GM23338 (cell line): ENCODE data around the gene MICB. TPM values are rescaled to one million over a fixed set of nuclear protein-coding genes. Genes with fewer than 3 reads are reported as not detected.

Experiments used
- ATAC-seq: fragments of 200-7000 bp; cut with Tn5 transposase; 3 replicates; pipeline ENCODE4 v1.9.1; 2020
- DNase-seq: peaks from one replicate; pipeline ENCODE4 v3.0.0-alpha.2; 2015; ENCODE audit warnings: low spot score
- H2AFZ ChIP-seq: fragments of 200-600 bp; sonication (generic); 2 replicates; pipeline ENCODE4 v1.8.0; 2016; ENCODE audit warnings: antibody characterized with exemption, mild to moderate bottlenecking, moderate library complexity
- H3F3A ChIP-seq: fragments of 200-600 bp; sonication (generic); replicated peaks from 2 replicates; pipeline ENCODE4 v1.8.0; 2017; ENCODE audit warnings: antibody characterized with exemption, mixed run types, low read depth
- H3K27ac ChIP-seq: fragments of 200-600 bp; sonication (generic); 2 replicates; pipeline ENCODE4 v1.6.1; 2016; ENCODE audit warnings: low read depth
- H3K27me3 ChIP-seq: fragments of 200-600 bp; sonication (generic); 2 replicates; pipeline ENCODE4 v1.8.0; 2016; ENCODE audit warnings: mild to moderate bottlenecking, mixed run types, moderate library complexity; ENCODE audit not compliant: insufficient read depth
- H3K36me3 ChIP-seq: fragments of 200-600 bp; sonication (generic); 2 replicates; pipeline ENCODE4 v1.8.0; 2016; ENCODE audit warnings: mild to moderate bottlenecking; ENCODE audit not compliant: insufficient read depth
- H3K4me1 ChIP-seq: fragments of 200-600 bp; sonication (generic); 2 replicates; pipeline ENCODE4 v1.8.0; 2016; ENCODE audit warnings: mild to moderate bottlenecking, moderate library complexity; ENCODE audit not compliant: insufficient read depth
- H3K4me2 ChIP-seq: fragments of 200-600 bp; sonication (generic); 2 replicates; pipeline ENCODE4 v1.7.1; 2017; ENCODE audit warnings: mixed run types
- H3K4me3 ChIP-seq: fragments of 200-600 bp; sonication (generic); 2 replicates; pipeline ENCODE4 v1.6.1; 2016; ENCODE audit warnings: mixed run types
- H3K79me2 ChIP-seq: fragments of 200-600 bp; sonication (generic); replicated peaks from 2 replicates; pipeline ENCODE4 v1.8.0; 2017; ENCODE audit warnings: mild to moderate bottlenecking; ENCODE audit not compliant: insufficient read depth
- H3K9me2 ChIP-seq: fragments of 200-600 bp; sonication (generic); 2 replicates; pipeline ENCODE4 v1.8.0; 2017; ENCODE audit not compliant: insufficient read depth
- H4K20me1 ChIP-seq: fragments of 200-600 bp; sonication (generic); replicated peaks from 2 replicates; pipeline ENCODE4 v1.8.0; 2017; ENCODE audit warnings: mild to moderate bottlenecking; ENCODE audit not compliant: insufficient read depth
- H3K27ac Mint-ChIP-seq: 2 replicates; pipeline ENCODE4 v1.8.0; 2020; ENCODE audit warnings: inconsistent platforms, mild to moderate bottlenecking, moderate library complexity, mixed read lengths
- H3K27me3 Mint-ChIP-seq: 3 replicates; pipeline ENCODE4 v1.8.0; 2022; ENCODE audit warnings: low read depth, mild to moderate bottlenecking, moderate library complexity, mixed read lengths, inconsistent platforms; ENCODE audit not compliant: insufficient read depth, poor library complexity
- H3K36me3 Mint-ChIP-seq: 3 replicates; pipeline ENCODE4 v1.8.0; 2021; ENCODE audit warnings: low read depth, mild to moderate bottlenecking, inconsistent platforms, moderate library complexity, mixed read lengths
- H3K4me1 Mint-ChIP-seq: 3 replicates; pipeline ENCODE4 v1.8.0; 2020; ENCODE audit warnings: mild to moderate bottlenecking, inconsistent platforms, mixed read lengths
- H3K4me3 Mint-ChIP-seq: 3 replicates; pipeline ENCODE4 v1.8.0; 2021; ENCODE audit warnings: moderate library complexity, mild to moderate bottlenecking, inconsistent platforms, mixed read lengths
- H3K9me3 Mint-ChIP-seq: 3 replicates; pipeline ENCODE4 v1.8.0; 2020; ENCODE audit warnings: moderate library complexity, mild to moderate bottlenecking, inconsistent platforms, mixed read lengths
- CREB1 ChIP-seq: fragments of 250-450 bp; sonication (Bioruptor Pico); IDR thresholded peaks from 2 replicates; pipeline ENCODE4 v1.5.0; 2020; ENCODE audit warnings: low read depth, mild to moderate bottlenecking, moderate library complexity
- EZH2 ChIP-seq: fragments of 200-600 bp; sonication (generic); IDR thresholded peaks from one replicate; pipeline ENCODE4 v1.8.0; 2017; ENCODE audit warnings: antibody characterized with exemption, mild to moderate bottlenecking, low read depth; ENCODE audit not compliant: unreplicated experiment
- JUNB ChIP-seq: IDR thresholded peaks from one replicate; pipeline ENCODE4 v1.6.1; 2016; ENCODE audit warnings: antibody characterized with exemption; ENCODE audit not compliant: unreplicated experiment
- POLR2AphosphoS5 ChIP-seq: IDR thresholded peaks from 2 replicates; pipeline ENCODE4 v1.6.1; 2016; ENCODE audit warnings: antibody characterized with exemption, low read depth
- STAT1 ChIP-seq: IDR thresholded peaks from one replicate; pipeline ENCODE4 v1.6.1; 2016; ENCODE audit warnings: antibody characterized with exemption; ENCODE audit not compliant: unreplicated experiment
- polyA plus RNA-seq: library from polyadenylated mRNA; unstranded; fragments of >200 nt; fragmentation: Nextera tagmentation; extraction: Ambion mirVana; gene quantifications from 2 replicates; pipeline ENCODE4 v1.2.1, GENCODE V29; 2016
- total RNA-seq: library from RNA; depleted of rRNA; stranded (reverse); fragments of >200 nt; shearing (Covaris generic); gene quantifications from 2 replicates; pipeline ENCODE4 v1.2.3, GENCODE V29; 2014
- TF ChIP-seq, protein P1 (sequence below): IDR thresholded peaks from 2 replicates; pipeline ENCODE4 v1.6.1; 2016; ENCODE audit warnings: antibody characterized with exemption
- TF ChIP-seq, protein P2 (sequence below): IDR thresholded peaks from one replicate; pipeline ENCODE4 v1.6.1; 2018; ENCODE audit warnings: antibody characterized with exemption; ENCODE audit not compliant: unreplicated experiment

Gene MICB
- total and polyA plus RNA-seq, 2 experiments from 2014 or later = 9.2 to 23.8 TPM

DNA sequence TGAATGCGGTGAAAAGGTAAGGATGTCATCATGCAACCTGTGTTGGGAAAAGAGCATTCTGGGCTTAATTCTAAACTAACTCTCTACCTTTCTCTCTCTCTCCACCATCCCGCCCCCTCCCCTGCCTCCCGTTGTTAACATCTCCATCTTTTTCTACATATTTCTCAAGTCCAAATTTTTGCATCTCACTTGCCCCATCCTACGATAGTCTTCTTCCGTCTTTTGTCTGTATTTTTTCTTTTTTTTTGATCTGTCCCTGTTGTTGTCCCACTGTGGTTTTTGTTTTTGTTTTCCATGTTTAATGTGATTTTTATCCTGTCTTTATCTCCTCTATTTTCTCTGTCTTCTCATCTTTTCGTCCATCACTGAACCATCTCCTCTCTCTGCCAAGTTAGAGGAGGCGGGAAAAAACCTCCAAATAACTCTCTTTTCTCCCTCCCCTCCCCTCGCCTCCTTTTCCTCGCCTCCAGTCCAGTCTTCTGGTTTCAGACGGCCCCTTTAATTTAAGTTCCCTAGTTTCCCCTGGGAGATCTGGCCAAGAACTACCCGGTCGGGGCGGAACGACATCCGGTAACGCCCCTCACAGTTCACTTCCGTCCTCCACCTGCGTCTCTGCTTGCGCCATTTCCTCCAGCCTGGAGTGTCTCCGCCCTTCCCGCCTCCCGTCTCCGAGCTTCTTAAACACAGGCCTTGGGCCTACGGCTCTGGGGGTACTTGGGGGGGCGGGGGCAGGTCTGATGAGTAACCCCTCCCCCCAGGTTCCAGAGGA is 49.2 kb downstream of the MICB start, which contains the start of gene NFKBIL1:
Gene NFKBIL1 (plus strand): TSS at position 651 of the 769 bp plus-strand sequence. CDS start 87 bp downstream, at position 738.
- peak within 1 kb of the TSS; percentile 93 for H3K27ac ChIP-seq
- H3K4me2 ChIP-seq = peak within 1 kb of the TSS; percentile 79
- Mint-ChIP-seq H3K27ac (peak within 1 kb of the TSS; percentile 95), H3K9me3 (no peaks in the 10 kb centered on the region), H3K36me3 (peaks cover 22% of the 10 kb centered on the region), H3K4me1 (peaks cover 18% of the 10 kb centered on the region), H3K4me3 (peak within 1 kb of the TSS; percentile 76), H3K27me3 (peaks cover 8% of the 10 kb centered on the region)
- H2AFZ ChIP-seq = no peak within 1 kb of the TSS
- 0 out of 2 replicates have a peak, but pooled peaks cover 4% of the 10 kb centered on the region for H3F3A ChIP-seq
- ATAC-seq = peak; percentile 85
- no peaks in the 10 kb centered on the region for H3K9me2 ChIP-seq
- H3K79me2 ChIP-seq = peaks cover 17% of the 10 kb centered on the region
- H3K4me3 ChIP-seq = peak within 1 kb of the TSS; percentile 58
- peaks cover 11% of the 10 kb centered on the region; the same call in 1 of the 2 replicates for H3K4me1 ChIP-seq
- TF ChIP-seq CREB1 (peak; percentile 89), POLR2AphosphoS5 (peak; percentile 61; the same call in 1 of the 2 replicates), JUNB (no peak), STAT1 (no peak)
- TF ChIP-seq, protein P1, sequence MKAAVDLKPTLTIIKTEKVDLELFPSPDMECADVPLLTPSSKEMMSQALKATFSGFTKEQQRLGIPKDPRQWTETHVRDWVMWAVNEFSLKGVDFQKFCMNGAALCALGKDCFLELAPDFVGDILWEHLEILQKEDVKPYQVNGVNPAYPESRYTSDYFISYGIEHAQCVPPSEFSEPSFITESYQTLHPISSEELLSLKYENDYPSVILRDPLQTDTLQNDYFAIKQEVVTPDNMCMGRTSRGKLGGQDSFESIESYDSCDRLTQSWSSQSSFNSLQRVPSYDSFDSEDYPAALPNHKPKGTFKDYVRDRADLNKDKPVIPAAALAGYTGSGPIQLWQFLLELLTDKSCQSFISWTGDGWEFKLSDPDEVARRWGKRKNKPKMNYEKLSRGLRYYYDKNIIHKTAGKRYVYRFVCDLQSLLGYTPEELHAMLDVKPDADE = peak; percentile 84
- no peaks in the 10 kb centered on the region for H4K20me1 ChIP-seq
- H3K36me3 ChIP-seq = 0 out of 2 replicates have a peak, but pooled peaks cover 8% of the 10 kb centered on the region
- peak; percentile 98 for DNase-seq
- H3K27me3 ChIP-seq = no peaks in the 10 kb centered on the region

DNA sequence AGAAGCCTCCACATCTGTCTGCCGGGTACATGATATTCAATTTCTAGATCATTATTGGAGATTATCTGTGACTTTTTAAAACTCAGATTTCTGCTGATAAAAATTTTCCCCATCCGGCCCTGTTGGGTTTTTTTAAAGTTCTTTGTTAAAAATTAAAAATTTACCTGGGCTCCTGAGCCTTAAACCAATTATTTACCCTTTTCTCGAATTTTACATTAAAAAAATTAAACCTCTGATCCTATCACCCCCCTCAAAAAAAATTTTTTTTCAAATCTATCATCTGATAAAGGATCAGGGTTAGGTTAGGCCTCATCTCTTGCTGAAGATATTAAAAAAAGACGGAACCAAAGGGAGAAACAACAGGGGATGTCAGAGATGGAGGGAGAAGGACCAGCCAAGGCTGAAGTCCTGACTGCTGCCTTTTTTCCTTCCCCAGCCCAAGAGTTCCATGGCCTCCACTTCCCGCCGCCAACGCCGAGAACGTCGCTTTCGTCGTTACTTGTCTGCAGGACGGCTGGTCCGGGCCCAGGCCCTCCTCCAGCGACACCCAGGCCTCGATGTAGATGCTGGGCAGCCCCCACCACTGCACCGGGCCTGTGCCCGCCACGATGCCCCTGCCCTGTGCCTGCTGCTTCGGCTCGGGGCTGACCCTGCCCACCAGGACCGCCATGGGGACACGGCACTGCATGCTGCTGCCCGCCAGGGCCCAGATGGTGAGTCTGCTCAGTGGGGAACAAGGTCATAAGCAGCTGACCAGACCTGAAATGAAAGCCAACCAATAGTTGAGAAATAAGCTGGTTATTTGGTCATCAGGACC is 50.0 kb downstream of the MICB start:
- H3K27ac ChIP-seq = peak overlapping the region; percentile 46
- peaks cover 5% of the 10 kb centered on the region for H3K27me3 Mint-ChIP-seq
- peaks cover 25% of the 10 kb centered on the region for H3K36me3 Mint-ChIP-seq
- no peaks in the 10 kb centered on the region for H3K9me2 ChIP-seq
- H3K27ac Mint-ChIP-seq = peak overlapping the region; percentile 95
- peaks cover 10% of the 10 kb centered on the region; the same call in 1 of the 2 replicates for H3K4me1 ChIP-seq
- H3K79me2 ChIP-seq = peaks cover 16% of the 10 kb centered on the region
- peaks cover 18% of the 10 kb centered on the region for H3K4me1 Mint-ChIP-seq
- 0 out of 2 replicates have a peak, but pooled peaks cover 4% of the 10 kb centered on the region for H3F3A ChIP-seq
- ATAC-seq (no peak), DNase-seq (peak; percentile 17)
- H4K20me1 ChIP-seq = no peaks in the 10 kb centered on the region
- H3K36me3 ChIP-seq = 0 out of 2 replicates have a peak, but pooled peaks cover 8% of the 10 kb centered on the region
- peak overlapping the region; percentile 58 for H3K4me3 ChIP-seq
- H3K4me3 Mint-ChIP-seq = peak overlapping the region; percentile 76
- H2AFZ ChIP-seq = no peak overlapping the region
- no peaks in the 10 kb centered on the region for H3K27me3 ChIP-seq
- H3K9me3 Mint-ChIP-seq = no peaks in the 10 kb centered on the region
- H3K4me2 ChIP-seq = peak overlapping the region; percentile 72
- no peak for TF ChIP-seq EZH2
- TF ChIP-seq JUNB = no peak
- TF ChIP-seq, protein P2, sequence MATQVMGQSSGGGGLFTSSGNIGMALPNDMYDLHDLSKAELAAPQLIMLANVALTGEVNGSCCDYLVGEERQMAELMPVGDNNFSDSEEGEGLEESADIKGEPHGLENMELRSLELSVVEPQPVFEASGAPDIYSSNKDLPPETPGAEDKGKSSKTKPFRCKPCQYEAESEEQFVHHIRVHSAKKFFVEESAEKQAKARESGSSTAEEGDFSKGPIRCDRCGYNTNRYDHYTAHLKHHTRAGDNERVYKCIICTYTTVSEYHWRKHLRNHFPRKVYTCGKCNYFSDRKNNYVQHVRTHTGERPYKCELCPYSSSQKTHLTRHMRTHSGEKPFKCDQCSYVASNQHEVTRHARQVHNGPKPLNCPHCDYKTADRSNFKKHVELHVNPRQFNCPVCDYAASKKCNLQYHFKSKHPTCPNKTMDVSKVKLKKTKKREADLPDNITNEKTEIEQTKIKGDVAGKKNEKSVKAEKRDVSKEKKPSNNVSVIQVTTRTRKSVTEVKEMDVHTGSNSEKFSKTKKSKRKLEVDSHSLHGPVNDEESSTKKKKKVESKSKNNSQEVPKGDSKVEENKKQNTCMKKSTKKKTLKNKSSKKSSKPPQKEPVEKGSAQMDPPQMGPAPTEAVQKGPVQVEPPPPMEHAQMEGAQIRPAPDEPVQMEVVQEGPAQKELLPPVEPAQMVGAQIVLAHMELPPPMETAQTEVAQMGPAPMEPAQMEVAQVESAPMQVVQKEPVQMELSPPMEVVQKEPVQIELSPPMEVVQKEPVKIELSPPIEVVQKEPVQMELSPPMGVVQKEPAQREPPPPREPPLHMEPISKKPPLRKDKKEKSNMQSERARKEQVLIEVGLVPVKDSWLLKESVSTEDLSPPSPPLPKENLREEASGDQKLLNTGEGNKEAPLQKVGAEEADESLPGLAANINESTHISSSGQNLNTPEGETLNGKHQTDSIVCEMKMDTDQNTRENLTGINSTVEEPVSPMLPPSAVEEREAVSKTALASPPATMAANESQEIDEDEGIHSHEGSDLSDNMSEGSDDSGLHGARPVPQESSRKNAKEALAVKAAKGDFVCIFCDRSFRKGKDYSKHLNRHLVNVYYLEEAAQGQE = no peak
